NOMO-1 (cell line): Measurements from ENCODE around the gene CCDC97.

Source experiments
- DNase-seq, 2 experiments: peaks; one replicate each; lab custom pipeline; 2025; ENCODE audit not compliant: unreplicated experiment in 2 of 2; lab: John Stamatoyannopoulos, UW

Gene CCDC97

DNA sequence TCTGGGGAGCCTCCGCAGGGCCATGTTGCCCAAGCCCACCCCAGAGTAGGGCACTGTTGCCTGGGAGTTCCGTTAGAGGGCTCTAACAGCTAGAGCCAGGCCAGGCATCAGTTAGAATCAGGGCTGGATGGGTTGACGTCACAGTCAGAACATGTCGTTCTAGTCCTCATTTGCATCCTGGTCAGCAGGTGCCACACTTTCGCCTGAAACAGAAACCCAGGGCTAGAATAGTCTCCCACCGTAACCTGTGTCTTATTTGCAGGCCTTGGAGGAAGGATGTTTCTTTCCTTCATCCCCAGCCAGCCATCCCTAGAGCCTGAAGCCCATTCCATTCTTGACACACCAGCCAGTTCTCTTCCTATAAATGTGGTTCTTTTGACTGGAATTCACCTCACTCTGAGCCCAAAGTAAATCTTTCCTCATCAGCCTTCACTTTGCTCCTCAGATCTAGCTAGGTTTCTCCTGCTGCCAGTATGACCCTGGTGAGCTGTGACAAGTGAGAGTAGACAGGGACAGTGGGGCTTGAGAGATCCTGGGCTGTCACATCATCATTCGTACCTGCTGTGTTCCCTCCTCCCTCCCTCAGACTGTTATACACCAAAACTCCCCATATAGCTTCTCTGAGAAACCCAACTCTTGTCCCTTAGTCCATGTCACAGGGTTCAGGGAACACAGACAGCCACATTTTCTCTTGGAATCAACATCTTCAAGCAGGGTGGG is 12.2 kb upstream of the CCDC97 start:
- no peak for DNase-seq

DNA sequence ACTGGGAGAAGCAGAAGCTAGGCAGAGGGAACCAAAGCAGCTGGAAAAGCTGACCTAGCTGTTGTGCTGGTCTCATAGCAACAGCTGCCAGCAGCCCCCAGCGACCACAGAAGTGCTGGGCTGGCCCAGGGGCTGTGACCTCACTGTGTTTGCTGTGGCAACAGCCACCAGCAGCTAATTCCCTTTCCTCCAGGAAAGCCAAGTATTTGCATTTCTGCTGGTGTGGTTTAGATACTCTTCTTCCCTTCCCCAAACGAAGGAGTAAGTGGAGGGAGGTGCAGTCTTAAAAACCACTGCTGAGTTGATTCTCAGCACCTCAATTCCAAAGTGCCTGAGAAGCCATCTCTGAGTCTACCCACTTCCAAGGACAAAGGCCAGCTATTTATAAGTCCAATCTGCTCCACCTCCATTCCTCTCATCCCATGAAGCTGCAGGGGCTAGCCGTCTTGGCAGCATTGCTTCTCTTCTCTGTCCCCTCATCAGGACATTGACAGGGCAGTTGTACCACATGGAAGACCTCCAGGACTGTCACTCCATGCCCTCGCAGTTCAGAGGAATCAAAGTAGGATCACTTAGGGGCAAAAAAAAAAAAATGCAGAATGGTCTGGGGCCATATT is 11.5 kb upstream of the CCDC97 start:
- no peak for DNase-seq

DNA sequence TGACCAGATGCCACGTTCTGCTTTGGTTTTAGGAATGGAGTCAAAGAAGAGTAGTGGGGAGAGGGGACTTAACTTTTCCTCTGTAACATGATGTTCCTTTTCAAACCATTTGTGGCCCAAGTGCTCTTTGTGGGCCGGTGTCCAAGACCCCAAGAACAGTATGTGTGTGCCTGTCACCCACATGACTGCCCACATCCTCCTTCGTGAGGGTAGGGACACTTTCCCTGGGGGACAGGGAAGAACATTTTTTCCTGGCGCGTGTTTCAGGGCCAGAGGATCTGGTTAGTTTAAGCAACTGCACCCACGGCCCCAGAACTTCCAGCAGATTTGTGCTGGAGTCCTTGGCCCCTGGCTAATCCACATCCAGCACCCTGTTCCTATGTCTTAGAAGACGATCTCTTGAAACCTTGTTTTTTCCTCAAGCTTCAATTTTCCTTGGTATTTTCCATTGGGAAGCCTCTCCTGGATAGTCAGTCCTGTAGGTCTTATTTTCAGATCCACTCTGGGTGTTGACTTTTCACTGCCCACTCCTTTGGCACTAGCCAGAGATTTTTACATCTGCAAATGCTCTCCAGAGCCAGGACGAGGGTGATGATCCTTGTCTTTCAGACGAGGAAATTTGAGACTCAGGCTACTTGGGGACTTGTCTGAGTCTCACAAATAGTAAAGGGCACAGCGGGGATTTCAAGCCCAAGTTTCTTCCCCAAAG is 10.8 kb upstream of the CCDC97 start:
- no peak for DNase-seq

DNA sequence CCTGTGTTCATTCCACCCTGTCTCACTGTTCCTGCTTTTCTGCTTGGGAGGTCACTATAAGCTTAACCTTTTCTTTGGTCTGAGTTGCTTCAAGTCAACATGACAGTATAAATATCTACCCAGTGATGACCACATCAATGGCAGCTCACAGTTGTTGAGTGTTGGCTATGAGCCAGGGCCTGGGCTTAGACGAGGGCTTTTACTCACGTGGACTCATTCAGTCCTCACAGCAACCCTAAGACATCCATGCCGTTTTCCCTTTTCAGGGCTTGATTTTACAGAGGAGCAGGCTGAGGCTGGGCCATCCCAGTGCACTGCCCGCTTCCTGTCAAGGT is 10.2 kb upstream of the CCDC97 start:
- no peak for DNase-seq

DNA sequence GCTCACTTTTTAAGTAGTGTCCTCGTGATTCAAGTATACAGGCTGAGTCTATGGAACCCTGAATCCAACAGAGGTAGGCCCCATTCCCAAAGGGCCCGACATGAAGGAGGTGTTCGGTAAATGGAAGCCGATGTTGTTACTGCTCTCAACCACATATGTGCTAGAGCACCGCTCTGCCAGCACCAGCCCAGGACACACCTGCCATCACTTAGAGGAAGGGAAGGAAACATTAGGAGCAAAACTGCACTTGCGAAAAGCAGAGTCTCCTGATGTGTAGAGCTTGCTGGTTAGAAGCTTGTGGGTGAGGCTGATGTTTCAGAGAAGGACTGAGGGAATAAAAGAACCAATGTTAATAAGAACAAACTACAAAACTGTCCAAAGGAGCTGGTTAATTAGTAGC is 9.4 kb upstream of the CCDC97 start:
- DNase-seq: no peak

DNA sequence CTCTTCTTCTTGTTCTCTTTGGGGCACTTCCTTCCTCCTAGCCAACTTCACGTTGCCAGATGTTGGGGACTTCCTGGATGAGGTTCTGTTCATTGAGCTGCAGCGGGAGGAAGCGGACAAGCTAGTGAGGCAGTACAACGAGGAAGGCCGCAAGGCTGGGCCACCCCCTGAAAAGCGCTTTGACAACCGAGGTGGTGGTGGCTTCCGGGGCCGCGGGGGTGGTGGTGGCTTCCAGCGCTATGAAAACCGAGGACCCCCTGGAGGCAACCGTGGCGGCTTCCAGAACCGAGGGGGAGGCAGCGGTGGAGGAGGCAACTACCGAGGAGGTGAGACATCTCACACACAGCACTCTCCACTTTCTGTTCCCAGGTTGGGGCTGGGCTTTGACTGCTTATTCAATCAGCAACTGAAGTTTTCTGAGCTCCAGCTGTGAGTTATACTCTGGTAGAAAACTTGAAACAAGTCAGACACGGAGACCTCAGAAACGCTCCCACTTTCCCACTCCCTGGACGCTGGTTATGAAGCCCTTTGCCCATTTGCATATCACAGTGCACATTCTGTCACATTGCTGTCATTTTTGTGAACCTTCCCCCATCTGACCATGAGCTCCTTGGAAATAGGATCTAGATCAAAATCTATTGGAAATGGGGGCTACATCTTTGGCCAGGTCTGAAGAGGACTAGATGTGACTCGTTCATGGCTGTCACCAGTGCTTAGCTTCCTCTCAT is 7.2 kb upstream of the CCDC97 start:
- no peak for DNase-seq

DNA sequence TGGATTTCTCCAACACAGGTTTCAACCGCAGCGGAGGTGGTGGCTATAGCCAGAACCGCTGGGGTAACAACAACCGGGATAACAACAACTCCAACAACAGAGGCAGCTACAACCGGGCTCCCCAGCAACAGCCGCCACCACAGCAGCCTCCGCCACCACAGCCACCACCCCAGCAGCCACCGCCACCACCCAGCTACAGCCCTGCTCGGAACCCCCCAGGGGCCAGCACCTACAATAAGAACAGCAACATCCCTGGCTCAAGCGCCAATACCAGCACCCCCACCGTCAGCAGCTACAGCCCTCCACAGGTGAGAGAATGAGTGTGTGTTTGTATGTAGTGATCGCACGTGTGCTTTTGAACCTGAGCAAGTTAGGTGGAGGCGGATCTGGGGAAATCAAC is 6.0 kb upstream of the CCDC97 start:
- DNase-seq: no peak

DNA sequence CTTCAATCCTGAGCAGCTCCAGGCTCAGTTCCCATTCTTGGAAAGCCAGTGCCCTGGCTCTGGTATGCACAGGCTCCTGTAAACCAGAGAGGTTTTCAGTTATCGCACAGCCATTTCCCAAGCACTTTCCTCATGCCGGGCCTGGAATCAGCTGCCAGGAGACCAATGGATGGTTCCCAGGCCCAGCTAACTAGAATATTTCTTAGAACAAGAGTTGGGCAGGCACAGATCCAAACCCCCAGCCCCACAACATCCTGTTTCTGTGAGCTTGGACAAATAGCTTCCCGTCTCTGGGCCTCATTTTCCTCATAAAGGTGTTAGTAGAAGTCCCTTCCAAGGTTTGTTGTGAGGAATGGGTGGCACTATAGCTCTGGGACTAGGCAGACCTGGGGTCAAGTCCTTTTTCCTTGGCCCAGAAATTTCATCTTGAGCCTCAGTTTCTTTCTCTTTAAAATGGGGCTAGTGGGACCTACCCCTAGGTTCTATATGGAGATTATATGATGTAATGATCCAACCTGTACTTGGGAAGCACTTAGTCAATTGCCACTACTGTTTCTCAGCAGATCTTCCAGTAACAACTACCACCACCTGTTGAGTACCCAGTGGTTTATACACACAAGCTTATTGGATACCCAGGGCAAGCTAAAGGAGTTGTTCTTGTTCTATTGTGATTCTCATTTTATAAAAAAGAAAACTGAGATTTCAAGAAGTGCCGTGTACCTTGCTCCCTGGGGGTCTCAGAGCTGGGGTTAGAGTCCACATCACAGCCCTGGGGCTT is 5.1 kb upstream of the CCDC97 start:
- no peak for DNase-seq

DNA sequence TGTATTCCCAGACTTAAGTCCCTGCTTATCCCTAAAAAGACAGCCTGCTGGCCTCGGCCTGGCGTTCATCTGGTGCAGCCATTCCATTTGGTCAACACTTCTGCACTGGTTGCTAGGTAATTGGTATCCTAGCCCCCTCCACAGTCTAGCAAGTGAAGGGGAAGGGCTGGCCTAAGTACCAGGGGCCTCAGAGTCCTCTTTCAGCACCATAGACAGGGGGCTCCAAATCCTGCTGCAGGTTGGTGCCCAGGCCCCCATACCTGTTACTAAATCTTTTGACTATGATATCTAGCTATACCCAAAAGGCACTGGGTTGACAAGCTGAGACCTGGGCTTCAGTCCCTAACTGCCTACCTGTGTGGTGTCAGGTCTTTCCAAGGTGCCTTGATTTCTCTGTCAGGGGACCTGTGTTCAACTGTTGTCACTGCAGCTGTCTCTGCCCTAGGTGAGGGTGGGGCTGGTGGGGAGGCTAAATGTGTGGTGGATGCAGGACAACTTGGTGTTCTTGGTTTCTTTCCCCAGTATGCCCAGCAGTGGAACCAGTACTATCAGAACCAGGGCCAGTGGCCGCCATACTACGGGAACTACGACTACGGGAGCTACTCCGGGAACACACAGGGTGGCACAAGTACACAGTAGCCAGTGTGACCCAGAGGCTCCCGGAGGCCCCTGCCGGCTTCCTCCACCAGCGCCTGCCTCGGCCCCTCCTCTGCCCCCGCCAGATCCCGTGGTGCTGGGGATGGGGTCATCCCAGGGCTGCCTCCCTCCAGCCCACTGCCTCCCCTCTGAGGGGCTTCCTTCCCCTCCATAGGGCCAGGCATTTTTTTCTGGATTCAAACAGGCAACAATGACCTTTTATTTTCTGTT is 3.8 kb upstream of the CCDC97 start:
- DNase-seq: no peak

DNA sequence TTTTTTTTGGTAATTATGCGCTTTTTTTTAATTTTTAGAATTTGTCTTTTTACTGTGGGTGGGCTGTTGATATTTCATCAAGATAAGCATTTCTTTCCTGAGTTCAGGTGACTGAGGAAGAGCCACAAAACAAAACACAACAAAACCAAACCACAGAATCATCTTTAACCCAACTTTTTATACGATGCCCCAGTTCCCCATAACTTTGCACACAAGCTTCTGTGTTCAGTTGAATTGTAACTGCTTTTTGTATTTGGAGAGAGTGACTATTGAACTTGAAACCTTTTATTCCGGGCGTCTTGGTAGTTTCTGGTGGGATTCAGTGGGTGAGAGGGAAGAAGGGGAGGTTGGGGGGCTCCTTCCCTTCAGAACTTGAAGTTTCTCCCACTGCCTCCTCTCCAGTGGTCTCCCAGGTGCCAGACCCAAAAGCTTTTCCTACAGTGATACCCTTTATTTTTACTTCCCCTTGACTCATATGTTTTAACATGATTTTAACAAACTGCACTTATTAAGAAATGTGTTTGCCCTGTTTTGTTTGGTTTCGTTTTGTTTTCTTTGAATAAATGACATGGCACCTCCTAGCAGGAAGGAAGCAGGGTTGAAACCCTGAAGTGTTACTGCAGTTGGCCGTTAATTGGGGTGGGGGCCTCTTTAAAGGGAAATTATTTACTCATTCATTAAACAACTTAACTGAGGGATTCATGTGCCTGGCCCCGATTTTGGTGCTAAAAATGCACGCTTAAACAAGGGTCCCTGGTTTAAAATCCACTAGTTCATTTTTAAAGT is 2.7 kb upstream of the CCDC97 start:
- DNase-seq: no peak

DNA sequence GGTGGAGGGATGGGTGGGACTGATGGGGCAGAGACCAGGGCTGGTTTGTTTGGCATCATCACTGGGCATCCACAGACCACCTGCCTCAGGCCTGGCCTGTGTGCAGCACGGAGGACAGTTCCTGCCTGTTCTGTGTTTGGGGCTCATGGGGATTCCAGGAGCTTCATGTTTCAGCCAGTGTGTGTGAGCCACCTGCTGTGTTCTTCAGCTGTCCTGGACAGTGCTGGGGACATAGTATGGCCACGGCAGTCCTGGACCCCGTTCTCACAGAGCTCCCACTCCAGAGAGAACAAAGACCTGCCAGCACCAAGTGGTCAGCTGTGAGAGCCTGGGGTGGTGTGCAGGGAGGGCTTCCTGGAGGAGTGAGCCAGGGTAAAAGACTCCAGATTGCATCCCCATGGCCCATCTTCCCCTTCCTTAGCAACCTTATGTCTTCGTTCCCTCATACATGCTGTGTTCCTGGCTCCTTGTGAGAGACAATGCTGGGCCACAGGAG is 2.0 kb upstream of the CCDC97 start:
- no peak for DNase-seq

DNA sequence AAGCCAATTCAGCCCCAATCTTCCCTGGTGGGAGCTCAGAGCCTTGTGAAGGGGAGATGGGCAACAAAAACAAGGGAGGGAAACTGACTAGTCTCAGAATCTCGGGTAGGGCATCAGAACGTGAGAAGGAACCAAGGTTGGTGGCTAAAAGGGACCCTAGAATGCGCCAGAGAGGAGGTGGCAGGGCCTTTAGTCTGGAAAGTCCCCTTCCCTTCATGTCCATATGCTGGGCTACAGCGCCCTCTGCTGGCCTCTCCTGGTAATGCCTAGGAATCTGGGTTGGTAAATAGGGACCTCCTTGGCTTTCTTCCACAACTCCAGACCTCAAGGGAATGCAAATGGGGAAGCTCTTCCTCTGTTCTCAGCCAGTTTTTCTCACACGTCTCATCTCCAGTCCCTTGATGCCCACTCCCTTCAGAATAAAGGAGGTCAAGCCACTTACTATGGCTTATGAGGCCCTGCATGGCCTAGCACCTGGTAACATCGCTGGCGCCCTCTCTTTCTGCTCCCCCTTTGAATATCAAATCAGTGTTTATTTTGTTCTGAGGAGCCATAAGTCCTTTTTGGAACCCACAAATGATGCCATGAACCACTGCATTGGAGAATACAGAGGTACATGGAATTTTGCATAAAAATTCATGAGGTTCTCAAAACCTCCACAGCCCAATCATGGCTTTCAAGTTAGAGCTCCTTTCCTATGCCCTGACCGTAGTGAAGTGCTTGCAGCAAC is 1.4 kb upstream of the CCDC97 start:
- peak; percentile 44 to 59 for DNase-seq

DNA sequence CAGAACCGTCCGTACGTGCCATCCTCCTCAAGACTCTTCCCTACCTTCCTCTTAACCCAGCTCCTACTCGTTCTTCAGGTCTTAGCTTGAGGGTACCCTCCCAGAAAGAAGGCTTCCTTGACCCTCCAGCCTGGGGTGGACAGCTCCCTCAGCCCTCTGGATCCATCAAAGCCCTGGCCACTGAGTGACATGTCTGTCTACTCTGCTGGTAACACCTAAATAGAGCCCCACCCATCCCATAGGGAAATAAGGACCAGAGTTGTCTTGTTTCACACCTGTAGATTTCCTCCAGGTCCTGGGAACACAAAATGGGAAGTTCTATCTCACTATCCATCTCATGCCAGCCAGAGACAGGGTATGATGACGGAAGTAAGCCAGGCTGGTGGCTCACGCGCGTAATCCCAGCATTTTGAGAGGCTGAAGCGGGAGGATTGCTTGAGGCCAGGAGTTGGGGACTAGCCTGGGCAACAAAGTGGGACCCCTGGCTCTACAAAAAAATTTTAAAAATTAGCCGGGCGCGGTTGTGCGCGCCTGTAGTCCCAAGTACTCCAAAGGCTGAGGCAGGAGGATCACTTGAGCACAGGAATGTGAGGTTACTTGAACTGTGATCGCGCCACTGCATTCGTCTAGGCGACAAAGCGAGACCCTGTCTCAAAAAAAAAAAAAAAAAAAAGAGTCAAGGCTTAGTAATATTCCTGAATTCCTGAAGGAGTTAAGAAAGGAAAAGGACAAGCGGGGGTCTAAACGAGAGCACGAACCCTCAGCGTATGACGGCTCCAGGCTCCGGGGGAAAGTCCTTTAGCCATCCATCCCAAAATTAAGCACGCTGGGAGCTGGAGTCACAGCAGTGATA is 566 bp upstream of the CCDC97 start:
- DNase-seq: no peak

DNA sequence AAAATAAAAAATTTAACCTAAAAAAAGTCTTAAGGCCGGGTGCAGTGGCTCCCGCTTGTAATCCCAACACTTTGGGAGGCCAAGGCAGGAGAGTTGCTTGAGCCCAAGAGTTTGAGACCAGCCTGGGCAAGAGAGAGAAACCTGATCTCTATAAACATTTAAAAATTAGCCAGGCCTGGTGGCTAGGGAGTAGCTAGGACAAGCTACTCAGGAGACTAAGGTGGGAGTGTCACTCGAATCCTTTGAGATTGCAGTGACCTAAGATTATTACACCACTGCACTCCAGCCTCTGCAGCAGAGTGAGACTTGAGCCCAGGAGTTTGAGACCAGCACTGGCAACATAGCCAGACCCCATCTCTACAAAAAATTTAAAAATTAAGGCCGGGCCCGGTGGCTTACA is 1.1 kb downstream of the CCDC97 start:
- no peak for DNase-seq

DNA sequence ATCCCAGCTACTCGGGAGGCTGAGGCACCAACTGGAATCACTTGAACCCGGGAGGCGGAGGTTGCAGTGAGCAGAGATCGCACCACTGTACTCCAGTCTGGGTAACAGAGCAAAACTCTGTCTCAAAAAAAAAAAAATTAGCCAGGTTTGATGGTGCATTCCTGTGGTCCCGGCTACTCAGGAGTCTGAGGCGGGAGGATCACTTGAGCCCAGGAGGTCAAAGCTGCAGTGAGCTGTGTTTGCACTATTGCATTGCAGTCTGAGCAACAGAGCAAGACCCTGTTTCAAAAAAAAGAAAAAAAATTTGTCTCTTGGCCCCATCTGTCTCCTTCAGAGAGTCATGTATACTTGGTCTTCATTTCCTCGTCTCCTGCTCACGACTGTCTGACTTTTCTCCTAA is 1.6 kb downstream of the CCDC97 start:
- no peak for DNase-seq

DNA sequence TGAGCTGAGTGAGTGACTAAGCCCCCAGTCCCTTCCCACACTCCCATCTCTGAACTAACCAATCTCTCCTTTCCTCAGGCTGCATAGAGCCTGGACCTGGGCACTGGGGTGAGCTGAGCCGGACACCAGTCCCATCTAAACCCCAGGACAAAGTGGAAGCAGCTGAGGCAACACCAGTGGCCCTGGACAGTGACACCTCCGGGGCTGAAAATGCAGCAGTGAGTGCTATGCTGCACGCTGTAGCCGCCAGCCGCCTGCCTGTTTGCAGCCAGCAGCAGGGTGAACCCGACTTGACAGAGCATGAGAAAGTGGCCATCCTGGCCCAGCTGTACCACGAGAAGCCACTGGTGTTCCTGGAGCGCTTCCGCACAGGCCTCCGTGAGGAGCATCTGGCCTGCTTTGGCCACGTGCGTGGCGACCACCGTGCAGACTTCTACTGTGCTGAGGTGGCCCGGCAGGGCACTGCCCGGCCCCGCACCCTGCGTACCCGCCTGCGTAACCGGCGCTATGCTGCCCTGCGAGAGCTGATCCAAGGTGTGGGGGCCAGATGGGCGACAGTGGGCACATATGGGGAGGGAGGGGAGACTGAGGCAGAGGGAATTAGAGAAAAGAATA is 6.4 kb downstream of the CCDC97 start:
- no peak for DNase-seq
